HEK293T (cell line): ENCODE measurements around the gene KLHL29.

Experiments used
- ARNT ChIP-seq: fragments of 450-650 bp; IDR thresholded peaks from 2 replicates; pipeline ENCODE4 v1.6.1; 2017; ENCODE audit warnings: mild to moderate bottlenecking
- ELF4 ChIP-seq: fragments of 450-650 bp; IDR thresholded peaks from 2 replicates; pipeline ENCODE4 v1.6.1; 2017; ENCODE audit warnings: antibody characterized with exemption
- FOXA1 ChIP-seq: fragments of 450-650 bp; IDR thresholded peaks from 2 replicates; pipeline ENCODE4 v1.6.1; 2016; ENCODE audit warnings: mild to moderate bottlenecking
- FOXK2 ChIP-seq: fragments of 450-650 bp; IDR thresholded peaks from 2 replicates; pipeline ENCODE4 v1.6.1; 2016; ENCODE audit warnings: mild to moderate bottlenecking
- FOXM1 ChIP-seq: fragments of 450-650 bp; IDR thresholded peaks from 2 replicates; pipeline ENCODE4 v1.6.1; 2017; ENCODE audit warnings: mild to moderate bottlenecking, borderline replicate concordance
- L3MBTL2 ChIP-seq: fragments of 450-650 bp; conservative IDR thresholded peaks from 2 replicates; pipeline ENCODE4 v1.6.1; 2016; ENCODE audit warnings: mild to moderate bottlenecking
- LEF1 ChIP-seq: fragments of 450-650 bp; IDR thresholded peaks from 2 replicates; pipeline ENCODE4 v1.6.1; 2017; ENCODE audit warnings: mild to moderate bottlenecking, borderline replicate concordance
- NFRKB ChIP-seq: fragments of 450-650 bp; IDR thresholded peaks from 2 replicates; pipeline ENCODE4 v1.6.1; 2016; ENCODE audit warnings: mild to moderate bottlenecking, moderate library complexity
- PKNOX1 ChIP-seq: fragments of 450-650 bp; IDR thresholded peaks from 2 replicates; pipeline ENCODE4 v1.6.1; 2016
- SP1 ChIP-seq: fragments of 450-650 bp; IDR thresholded peaks from 2 replicates; pipeline ENCODE4 v1.6.1; 2017
- SUZ12 ChIP-seq: fragments of 450-650 bp; IDR thresholded peaks from 2 replicates; pipeline ENCODE4 v1.6.1; 2016; ENCODE audit warnings: mild to moderate bottlenecking
- TARDBP ChIP-seq: fragments of 450-650 bp; IDR thresholded peaks from 2 replicates; pipeline ENCODE4 v1.6.1; 2016
- ZNF384 ChIP-seq: fragments of 450-650 bp; IDR thresholded peaks from 2 replicates; pipeline ENCODE4 v1.6.1; 2016

GRCh38 chr2:23722255-23722654 is 337.3 kb downstream of the KLHL29 start:
- TF ChIP-seq ZNF384: no peak
- TF ChIP-seq TARDBP: no peak
- no peak for TF ChIP-seq SP1
- TF ChIP-seq SUZ12: no peak
- TF ChIP-seq FOXA1: no peak
- TF ChIP-seq FOXK2: no peak
- TF ChIP-seq ELF4: no peak
- no peak for TF ChIP-seq ARNT
- no peak for TF ChIP-seq L3MBTL2
- TF ChIP-seq PKNOX1: no peak
- TF ChIP-seq LEF1: no peak
- no peak for TF ChIP-seq NFRKB
- no peak for TF ChIP-seq FOXM1
